HG02840 (cell line): Measurements from ENCODE around the gene DCAF5.
"Not testable (repeated sequence)": the region's sequence is repeated elsewhere in the genome, so short reads cannot be mapped to it uniquely, and the experiment has no call there.

ENCODE experiments used
- ATAC-seq: cut with Tn5 transposase; IDR thresholded peaks from one replicate; pipeline ENCODE4 v1.9.1; 2021; ENCODE audit warnings: mild to moderate bottlenecking, moderate library complexity, moderate number of reproducible peaks; ENCODE audit not compliant: unreplicated experiment, low FRiP score

The DCAF5 gene

DNA sequence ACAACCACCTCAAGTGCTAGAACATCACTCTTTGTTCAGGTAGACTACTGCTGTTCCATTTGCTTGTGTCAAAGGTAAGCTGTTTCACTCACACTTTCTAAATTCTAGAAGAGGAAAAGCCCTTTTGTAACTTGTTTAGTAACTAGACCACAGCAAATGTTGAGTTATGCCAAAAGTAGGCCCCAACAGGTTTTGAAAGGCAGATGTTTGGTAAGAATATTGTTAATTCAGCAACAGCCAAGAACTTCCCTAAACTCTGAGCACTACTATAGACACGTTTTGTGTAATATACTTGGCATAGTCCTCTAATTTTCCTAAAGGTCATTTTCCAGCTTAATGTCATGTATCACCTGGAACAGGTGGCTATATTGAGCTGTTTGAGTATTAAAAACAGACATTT is 79.0 kb downstream of the DCAF5 start:
- ATAC-seq, result no peak

DNA sequence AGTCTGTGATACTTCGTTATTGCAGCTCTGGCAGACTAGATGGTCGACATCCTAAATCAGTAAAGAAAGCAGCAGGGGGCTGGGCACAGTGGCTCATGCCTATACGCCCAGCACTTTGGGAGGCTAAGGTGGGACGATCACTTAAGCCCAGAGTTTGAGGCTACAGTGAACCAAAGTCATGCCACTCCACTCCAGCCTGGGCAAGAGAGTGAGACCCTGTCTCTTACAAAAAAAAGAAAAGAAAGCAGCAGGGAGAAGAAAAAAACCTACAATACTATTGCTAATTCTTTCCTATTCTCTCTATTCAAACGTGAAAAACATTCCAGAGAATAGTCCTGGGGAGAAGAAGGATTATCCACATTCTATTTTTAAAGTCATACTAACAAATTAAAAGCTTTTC is 79.5 kb downstream of the DCAF5 start:
- ATAC-seq, result no peak

DNA sequence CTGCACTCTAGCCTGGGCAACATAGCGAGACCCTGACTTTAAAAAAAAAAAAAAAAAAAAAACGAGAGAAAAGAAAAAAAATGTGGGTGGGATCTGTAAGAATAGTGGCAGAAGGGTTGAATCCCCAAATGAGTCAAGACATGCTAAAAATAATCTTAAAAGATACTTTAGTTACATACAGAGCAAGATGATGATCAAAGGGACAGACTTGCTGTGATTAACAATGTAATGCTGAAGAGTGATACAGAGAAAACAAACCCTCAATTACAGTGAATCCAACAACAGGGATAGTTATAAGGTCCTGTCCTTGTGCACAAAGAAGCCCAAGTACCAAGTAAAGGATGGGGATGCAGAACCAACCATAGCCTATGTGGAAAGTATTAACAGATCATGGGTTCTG is 80.3 kb downstream of the DCAF5 start:
- ATAC-seq, result no peak

GRCh38 chr14:69068744-69069421 is 84.0 kb downstream of the DCAF5 start:
- no peak for ATAC-seq

DNA sequence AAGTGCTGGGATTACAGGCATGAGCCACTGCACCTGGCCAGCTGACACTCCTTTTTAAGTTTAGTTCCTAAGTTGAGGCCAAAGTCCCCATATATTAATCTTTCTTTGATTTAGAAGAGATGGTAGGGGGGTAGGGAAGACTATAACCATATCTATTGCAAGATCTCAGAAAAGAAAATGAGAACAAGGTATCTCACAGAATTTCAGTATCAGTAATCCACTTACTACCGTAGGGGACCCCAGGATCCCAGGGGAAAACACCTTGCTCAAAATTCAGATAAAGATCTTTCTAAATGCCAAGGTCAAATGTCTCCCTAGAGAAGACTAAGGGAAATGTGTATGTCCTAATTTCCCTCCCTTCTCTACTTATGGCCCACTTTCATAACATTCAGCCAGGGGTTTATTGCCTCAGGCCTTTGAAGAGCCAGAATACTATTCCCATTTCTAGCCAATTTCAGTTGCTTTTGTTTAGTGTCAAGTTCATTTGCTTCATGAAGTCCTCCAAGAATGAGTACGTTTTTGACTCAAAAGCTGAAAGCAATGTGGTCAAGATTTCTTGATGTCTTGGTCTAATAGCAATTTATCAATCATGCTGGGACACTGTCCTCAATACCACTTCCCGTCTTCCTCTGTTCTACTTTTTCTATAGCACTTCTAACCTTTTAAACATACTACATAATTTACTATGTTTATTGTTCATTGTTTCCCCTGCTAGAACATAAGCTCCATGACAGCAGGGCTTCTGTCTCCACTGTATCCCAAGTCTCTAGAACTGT is 86.3 kb downstream of the DCAF5 start:
- ATAC-seq, result no peak

- ATAC-seq, result not testable (repeated sequence)
These were observed 87.0 kb downstream of the DCAF5 start for GRCh38 chr14:69065934-69066333.

DNA sequence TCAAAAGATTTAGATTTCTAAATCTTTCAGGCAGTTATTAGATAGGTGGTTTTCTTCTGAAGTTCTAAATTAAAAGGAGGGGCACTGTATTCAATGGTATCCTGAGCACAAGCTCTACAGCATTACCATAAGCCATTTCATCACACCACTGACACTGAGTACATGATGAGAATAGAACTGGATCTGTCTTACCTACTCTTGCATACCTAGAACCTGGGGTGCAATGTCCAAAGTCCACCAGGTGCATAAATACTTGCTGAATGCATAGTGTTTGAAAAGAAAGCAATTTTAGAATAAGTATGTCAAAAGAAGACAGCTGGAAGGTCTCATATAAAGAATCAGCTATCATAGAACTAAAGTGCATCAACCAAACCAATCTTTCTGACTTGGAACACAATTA is 88.3 kb downstream of the DCAF5 start:
- ATAC-seq, result no peak

GRCh38 chr14:69059658-69060623 is 93.0 kb downstream of the DCAF5 start:
- ATAC-seq, result no peak

GRCh38 chr14:69055999-69056788 is 96.7 kb downstream of the DCAF5 start:
- no peak for ATAC-seq

- no peak for ATAC-seq
These were observed 97.8 kb downstream of the DCAF5 start for GRCh38 chr14:69055125-69055524.

DNA sequence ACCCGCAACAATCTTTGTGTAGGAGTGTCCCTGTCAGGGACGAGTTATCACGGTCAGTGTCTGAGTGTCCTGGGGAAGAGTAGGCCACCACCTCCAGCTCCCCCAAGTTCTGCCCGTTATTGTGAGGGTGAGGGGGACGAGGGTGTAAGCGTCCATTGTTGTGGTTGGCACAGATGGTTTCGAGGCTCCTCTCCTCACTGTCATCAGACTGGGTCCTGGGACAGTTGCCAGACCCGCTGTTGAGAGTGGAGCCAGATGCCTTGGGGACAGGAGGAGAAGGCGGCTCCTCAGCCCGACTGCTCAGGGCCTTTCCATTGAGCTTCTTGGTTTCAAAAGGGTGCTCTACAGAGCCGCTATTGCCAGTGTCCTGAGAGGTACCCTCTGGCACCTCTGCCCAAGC is 98.9 kb downstream of the DCAF5 start:
- ATAC-seq, result no peak

DNA sequence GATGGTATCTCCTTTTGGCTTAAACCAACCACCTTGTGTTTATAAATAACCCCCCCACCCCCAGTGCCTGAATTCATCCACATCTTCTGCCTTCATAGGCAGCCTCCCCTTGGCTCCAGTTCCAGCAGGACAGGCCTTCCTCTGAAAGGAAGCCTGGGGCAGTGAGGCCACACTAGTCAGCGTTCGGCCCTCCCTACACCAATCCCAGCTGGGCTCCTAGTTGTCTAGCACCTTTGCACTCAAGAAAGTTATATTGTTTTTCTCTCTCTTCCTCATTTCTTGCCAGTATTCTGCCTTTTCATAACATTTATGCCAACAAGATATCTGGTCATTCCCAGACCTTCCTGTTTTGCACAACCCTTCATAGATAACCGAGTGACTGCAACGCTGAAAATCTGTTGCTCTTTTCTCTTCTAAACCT is 100.7 kb downstream of the DCAF5 start:
- ATAC-seq, result no peak

GRCh38 chr14:69050240-69051184 is 102.4 kb downstream of the DCAF5 start:
- ATAC-seq, result no peak

- ATAC-seq, result no peak
These were observed 103.2 kb downstream of the DCAF5 start for GRCh38 chr14:69049675-69050074.

- no peak for ATAC-seq
These were observed 104.5 kb downstream of the DCAF5 start for GRCh38 chr14:69048456-69048855.

DNA sequence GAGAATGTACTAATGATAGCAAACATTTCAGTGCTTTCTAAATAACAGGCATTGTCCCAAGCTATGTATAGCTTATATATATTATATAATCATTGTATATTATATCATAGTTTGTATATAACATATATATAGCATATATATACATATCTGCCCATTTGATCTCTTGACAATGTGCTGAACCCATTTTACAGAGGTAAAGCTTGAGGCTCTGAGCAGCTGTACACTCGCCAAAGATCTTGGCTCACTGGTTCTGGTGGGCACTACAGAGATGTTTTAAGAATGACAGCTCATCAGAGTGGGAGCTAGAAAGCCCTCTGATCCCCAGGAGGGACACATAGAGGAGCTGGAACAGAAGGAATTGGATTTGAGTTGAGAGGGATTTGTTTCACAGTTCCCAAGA is 105.7 kb downstream of the DCAF5 start:
- ATAC-seq, result no peak

DNA sequence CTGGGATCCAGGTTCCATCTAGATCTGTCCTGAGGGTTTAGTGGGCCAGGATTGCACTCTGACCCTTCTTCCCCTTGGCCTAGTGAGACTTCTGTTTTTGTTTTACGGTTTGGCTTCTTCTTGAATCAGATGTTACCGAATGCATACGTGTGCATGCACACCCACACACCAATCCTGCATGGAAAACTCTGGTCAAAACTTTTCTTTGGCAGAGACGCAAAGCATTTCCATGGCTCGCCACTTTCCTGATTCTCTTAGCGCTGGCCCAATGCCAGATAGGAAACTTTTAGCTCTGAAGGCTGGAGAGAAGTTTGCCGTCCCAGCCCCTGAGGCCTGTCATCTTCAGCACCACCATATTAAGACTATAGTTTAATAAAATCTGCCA is 106.5 kb downstream of the DCAF5 start:
- ATAC-seq, result no peak

DNA sequence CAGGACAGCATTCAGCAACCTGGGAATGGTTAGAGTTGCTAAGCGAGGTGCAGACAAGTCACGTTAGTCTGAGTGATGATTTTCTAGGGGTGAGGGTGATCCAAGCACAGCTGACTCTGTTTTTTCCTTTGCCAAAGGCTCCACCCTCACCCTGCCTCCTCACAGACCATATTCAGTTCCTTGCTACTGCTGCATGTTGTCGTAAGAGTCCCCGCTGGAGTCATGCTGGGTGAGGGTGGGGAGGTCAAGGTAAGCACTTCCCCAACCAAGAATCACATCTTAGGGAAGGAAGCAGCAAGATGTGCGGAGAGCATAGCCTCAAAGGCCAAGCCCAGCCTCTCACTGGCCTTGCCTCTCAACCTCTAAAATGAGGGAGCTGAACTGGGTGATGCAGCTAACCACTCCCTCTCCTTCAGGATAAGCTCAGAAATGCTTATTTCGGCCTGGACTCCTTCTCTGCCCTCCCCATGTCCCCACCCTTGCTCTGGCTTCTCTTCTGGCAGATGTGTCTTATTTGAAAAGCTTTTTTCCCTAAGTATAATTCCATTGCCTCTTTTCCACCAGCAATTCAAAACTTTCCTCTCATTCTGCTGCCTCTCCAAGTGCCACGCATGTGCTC is 107.0 kb downstream of the DCAF5 start:
- ATAC-seq, result no peak
